Urinary bladder (tissue), 4 donors: Measurements from ENCODE around the gene SPX. TPM values are rescaled to one million over a fixed set of nuclear protein-coding genes. Genes with fewer than 3 reads are reported as not detected.

Experiments used
- DNase-seq: peaks from one replicate; pipeline ENCODE4 v3.0.0-alpha.2; 2015; ENCODE audit errors: extremely low spot score
- H3K27ac ChIP-seq: one replicate; pipeline ENCODE4 v1.5.1; 2013; ENCODE audit warnings: low read depth, mild to moderate bottlenecking, moderate library complexity
- H3K36me3 ChIP-seq: one replicate; pipeline ENCODE4 v1.6.1; 2013; ENCODE audit warnings: mild to moderate bottlenecking, moderate library complexity; ENCODE audit not compliant: insufficient read depth
- H3K4me1 ChIP-seq: one replicate; pipeline ENCODE4 v1.6.1; 2013; ENCODE audit warnings: mild to moderate bottlenecking, moderate library complexity; ENCODE audit not compliant: insufficient read depth
- H3K4me3 ChIP-seq: one replicate; pipeline ENCODE4 v1.5.1; 2013; ENCODE audit warnings: low read depth, low read length
- WGBS: extraction: QIAGEN DNeasy Blood & Tissue Kit; methylation state at CpG from one replicate; pipeline ENCODE4 v1.1.7; 2013; 5-methylcytosine and 5-hydroxymethylcytosine counted together
- polyA plus RNA-seq: library from polyadenylated mRNA; stranded (reverse); fragments of 200-250 nt; gene quantifications from one replicate; pipeline ENCODE4 v1.2.3, GENCODE V29; 2013
- total RNA-seq: library from RNA; depleted of rRNA; stranded (reverse); fragments of >200 nt; gene quantifications from one replicate; pipeline ENCODE4 v1.2.3, GENCODE V29; 2014
- donor health status: healthy with polysubstance abuse.
- donor health status: healthy.

The SPX gene
- total and polyA plus RNA-seq, 2 donors: 0.33 to 0.95 TPM

DNA sequence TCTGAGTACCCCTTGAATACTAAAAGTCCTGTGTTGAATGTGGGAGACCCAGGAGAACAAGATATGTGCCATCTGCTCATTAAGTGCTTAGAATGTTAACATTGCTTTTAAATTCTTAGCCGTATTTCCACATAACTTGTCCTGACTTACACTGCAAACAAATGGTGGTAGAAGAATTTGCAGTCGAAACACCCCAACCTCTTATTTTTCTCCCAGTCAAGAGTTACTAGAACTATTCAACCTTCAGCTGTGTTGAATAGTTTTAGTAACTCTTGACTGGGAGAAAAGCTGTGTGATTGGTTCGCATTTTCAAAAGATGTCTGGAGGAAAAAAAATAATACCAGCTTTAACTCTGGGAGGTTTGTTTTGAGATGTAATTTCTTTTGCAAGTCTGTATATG, 7.6 kb upstream of the SPX start:
- Histone ChIP-seq H3K36me3 (peaks cover 1% of the 10 kb centered on the region), H3K27ac (no peak overlapping the region), H3K4me1 (no peaks in the 10 kb centered on the region), H3K4me3 (no peak overlapping the region)
- 94% methylated on average over 3 of the region's 3 CpGs for WGBS
- no peak for DNase-seq

DNA sequence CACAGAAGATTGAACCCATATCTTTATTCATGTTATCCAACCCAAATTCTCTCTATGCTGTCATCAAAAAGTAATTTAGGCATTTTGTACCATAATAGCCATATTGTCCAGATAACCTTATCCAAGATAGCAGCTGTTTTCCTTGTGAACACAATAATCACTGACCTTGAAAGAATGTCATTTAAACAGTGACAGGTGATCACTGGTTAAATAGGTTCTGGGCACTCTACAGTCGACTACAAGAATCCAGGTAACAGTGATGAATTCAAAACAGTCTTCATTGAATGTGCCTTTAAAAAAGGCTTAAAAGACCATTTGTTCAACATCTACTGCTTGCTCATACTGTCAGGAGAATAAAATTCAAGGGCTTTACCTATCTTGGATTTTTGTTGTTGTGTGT, 4.6 kb upstream of the SPX start:
- no peak overlapping the region for H3K4me3 ChIP-seq
- WGBS: 64% methylated on average over 1 of the region's 1 CpG
- H3K27ac ChIP-seq: no peak overlapping the region
- DNase-seq: no peak
- no peaks in the 10 kb centered on the region for H3K36me3 ChIP-seq
- H3K4me1 ChIP-seq: no peaks in the 10 kb centered on the region

DNA sequence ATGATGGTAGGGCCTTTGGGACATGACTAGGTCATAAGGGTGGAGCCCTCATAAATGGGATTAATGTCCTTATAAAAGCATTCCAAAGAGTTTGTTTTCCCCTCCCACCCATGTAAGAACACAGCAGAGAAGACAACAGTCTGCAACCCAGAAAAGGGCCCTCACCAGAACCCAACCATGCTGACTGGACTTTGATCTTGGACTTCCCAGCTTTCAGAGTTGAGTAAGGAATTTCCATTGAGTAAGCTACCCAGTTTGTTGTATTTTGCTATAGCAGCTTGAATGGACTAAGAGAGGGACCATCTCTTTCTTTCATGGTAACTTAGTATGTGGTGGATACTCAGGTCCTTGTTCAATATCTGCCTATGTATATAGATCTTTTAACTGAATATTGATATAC, 2.9 kb upstream of the SPX start:
- Histone ChIP-seq H3K4me3 (no peak overlapping the region), H3K36me3 (no peaks in the 10 kb centered on the region)
- DNase-seq: no peak

DNA sequence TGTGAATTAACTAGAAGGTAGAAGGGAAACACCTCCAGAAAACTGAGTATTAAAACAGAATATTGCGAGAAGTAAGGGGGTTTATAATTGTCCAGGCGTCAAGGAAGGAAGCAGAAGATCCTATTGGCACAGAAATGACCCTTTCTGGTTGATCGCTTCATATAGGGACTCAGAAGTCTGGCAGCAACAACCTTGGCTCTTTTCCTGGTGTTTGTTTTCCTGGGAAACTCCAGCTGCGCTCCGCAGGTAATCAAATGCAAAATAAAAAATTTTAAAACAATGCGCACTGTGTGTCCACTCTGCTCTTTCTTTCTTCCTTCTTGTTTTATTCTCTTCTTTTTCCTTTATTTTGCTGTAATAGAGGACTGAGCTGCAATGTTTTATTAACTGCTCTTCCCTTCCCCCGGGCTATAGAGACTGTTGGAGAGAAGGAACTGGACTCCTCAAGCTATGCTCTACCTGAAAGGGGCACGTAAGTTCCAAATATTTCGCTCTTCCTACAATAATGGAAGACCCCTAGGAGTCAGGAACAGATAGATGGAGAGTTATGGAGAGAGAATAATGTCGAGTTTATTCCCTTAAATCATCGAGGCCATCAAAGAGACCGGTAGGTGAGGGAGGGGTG, 737 bp downstream of the SPX start:
- H3K27ac ChIP-seq: no peak overlapping the region
- H3K36me3 ChIP-seq: no peaks in the 10 kb centered on the region
- H3K4me3 ChIP-seq: no peak overlapping the region
- DNase-seq: no peak
- WGBS: 36% methylated on average over 12 of the region's 12 CpGs
- no peaks in the 10 kb centered on the region for H3K4me1 ChIP-seq

More for the DNA sequence above, 2.9 kb upstream of the SPX start:
- no peaks in the 10 kb centered on the region for H3K4me1 ChIP-seq
- no peak overlapping the region for H3K27ac ChIP-seq

DNA sequence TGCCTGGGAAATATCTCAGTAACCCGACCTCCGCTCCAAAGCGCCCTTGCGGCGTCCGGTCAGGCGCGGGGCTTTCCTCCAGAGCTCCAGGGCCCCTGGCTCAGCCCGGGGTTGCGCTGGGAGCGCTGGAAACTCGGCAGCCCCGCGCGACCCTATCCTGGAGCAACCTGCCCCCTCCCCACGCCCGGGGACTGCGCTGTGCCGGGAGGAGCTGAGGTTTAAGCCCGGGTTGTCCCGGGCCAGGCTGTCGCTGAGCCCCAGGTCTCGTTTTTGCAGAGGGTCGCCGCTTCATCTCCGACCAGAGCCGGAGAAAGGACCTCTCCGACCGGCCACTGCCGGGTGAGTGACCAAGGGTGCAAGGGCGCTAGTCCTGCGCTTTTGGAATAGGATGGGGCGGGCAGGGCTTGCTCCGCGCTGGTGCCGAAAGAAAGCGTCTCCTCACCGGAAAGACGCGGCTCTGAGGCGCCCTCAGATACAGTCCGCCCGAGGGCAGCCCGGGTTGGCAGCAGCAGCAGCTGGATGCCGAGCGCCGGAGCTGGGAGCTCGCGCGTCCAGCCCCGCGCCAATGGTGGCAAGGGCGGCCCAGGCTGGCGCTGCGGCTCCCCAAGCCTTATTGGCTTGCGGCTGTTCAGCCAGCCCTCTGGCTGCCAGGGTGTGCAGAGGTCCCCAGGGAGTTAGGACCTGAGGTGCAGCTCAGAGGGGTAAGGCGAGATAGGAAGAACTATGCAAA, 1.5 kb downstream of the SPX start:
- H3K4me1 ChIP-seq: no peaks in the 10 kb centered on the region
- no peaks in the 10 kb centered on the region for H3K36me3 ChIP-seq
- H3K27ac ChIP-seq: no peak overlapping the region
- H3K4me3 ChIP-seq: peak overlapping the region; percentile 48
- DNase-seq: no peak
- WGBS: under 1% methylated on average over 57 of the region's 57 CpGs

DNA sequence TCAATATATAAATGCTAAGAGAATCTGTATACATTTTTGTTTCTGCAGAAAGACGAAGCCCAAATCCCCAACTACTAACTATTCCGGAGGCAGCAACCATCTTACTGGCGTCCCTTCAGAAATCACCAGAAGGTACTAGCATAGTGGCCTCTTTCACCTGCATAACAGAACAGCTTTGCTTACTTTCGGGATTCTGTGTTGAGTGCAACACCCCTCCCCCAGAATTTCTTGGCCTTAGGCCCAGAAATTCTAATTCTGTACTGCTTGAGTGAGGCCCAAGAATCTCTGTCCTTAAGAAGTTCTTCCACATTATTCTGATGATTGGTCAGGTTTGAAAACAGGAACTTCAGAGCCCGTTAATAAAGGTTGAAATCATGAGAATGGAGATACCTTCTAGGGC, 2.9 kb downstream of the SPX start:
- Histone ChIP-seq H3K4me3 (no peak overlapping the region), H3K36me3 (no peaks in the 10 kb centered on the region), H3K4me1 (no peaks in the 10 kb centered on the region), H3K27ac (no peak overlapping the region)
- DNase-seq: no peak
- WGBS: 54% methylated on average over 5 of the region's 5 CpGs

DNA sequence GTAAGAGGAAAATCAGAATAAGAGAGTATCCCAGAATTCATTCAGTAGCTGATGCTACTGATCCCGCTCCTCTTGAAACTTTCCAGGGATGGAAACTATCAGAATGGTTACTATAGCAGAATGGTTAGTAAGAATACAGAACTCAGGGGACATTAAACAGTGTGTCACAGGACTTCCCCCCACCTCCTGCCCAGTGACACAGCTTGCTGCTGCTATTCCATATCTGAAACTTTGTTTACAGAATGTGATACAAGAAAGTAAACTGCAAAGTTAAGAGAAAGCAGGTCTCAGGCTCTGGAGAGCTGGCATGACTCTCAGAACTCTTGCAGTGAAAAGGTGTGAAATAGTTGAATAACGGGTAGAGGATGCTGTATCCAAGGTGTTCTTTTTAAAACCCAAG, 3.4 kb downstream of the SPX start:
- no peak overlapping the region for H3K27ac ChIP-seq
- WGBS: 70% methylated on average over 2 of the region's 2 CpGs

DNA sequence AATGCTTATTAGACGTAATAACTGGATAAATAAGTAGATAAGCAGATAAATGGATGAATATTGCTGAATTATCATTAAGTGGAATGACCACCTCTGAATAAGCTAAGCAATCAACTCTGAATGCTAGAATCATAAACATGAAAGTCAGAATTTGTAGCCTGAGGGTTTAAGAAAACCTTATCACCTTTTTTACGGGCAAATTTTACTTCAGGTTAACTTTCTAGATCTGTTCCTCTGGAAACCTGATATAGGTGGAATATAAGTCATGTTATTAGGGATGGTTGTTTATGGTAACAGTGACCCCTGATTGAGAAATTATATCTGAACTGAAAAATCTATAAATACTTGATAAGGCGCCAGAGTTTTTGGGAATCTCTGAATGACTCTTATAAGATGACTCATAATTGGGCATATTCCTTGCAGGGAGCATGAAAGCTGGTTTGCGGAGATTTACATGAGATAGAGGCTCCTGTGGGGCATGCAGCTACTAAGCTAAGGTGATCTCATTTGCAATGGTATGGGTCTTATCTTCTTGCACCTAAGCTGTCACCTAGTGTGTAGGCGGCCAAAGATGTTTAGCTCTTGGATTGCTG, 12.1 kb downstream of the SPX start:
- DNase-seq: no peak
- Histone ChIP-seq H3K36me3 (no peaks in the 10 kb centered on the region), H3K4me3 (no peak overlapping the region), H3K4me1 (no peaks in the 10 kb centered on the region), H3K27ac (no peak overlapping the region)
- 86% methylated on average over 5 of the region's 5 CpGs for WGBS

More for the DNA sequence above, 3.4 kb downstream of the SPX start:
- no peaks in the 10 kb centered on the region for H3K36me3 ChIP-seq
- DNase-seq: no peak
- H3K4me3 ChIP-seq: no peak overlapping the region
- H3K4me1 ChIP-seq: no peaks in the 10 kb centered on the region

DNA sequence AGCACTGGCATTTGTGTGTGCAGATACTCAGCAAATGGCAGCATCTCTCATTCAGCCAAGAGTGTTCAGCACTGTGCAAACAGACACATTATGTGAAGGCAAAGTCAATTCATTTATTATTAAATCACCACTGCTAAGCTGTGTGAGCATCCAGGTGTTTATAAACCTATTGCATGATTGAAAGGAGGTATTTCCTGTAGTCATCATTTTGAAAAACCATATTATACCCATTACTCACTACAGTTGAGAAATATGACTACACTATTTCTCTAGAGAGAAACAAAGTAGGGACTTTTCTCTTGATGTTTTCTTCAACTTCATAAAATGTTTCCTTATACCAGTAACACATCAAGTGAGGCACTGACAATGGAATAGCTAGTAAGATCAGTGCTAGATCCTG, 13.7 kb downstream of the SPX start:
- Histone ChIP-seq H3K4me3 (no peak overlapping the region), H3K4me1 (no peaks in the 10 kb centered on the region), H3K27ac (no peak overlapping the region), H3K36me3 (no peaks in the 10 kb centered on the region)
- no peak for DNase-seq

DNA sequence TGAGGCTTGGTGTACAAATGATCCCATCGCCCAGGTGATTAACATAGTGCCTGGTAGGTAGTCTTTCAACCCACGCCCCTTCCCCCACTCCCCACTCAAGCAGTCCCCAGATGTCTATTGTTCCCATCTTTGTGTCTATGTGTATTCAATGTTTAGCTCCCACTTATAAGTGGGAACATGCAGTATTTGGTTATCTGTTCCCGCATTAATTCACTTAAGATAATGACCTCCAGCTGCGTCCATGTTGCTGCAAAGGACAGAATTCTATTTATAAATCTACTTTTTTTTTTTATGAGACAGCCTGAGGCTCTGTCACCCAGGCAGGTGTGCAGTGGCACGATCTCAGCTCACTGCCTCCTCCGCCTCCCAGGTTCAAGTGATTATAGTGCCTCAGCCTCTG, 15.7 kb downstream of the SPX start:
- no peaks in the 10 kb centered on the region for H3K4me1 ChIP-seq
- no peak for DNase-seq
- H3K27ac ChIP-seq: no peak overlapping the region
- no peaks in the 10 kb centered on the region for H3K36me3 ChIP-seq
- 85% methylated on average over 6 of the region's 6 CpGs for WGBS
- no peak overlapping the region for H3K4me3 ChIP-seq

DNA sequence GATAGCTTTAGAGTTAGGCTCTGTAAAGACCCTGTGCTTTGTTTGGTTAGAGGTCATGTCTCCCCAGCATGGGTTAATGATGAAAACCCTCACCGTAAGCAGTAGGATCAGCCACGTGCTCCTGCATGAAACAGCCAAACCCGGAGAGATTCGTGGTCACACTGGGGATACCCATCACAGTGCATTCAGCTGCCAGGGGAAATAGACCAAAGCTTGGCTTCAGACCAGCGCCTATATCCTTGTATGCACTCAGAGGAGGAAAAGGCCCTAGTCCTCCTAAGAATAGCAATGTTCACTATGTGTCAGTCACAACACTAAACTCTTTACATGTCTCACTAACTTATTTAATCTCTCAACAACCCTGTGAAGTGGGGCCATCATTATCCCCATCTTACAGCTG, 16.3 kb downstream of the SPX start:
- H3K4me1 ChIP-seq: no peaks in the 10 kb centered on the region
- H3K27ac ChIP-seq: no peak overlapping the region
- no peaks in the 10 kb centered on the region for H3K36me3 ChIP-seq
- H3K4me3 ChIP-seq: no peak overlapping the region
- no peak for DNase-seq
- 42% methylated on average over 5 of the region's 5 CpGs for WGBS

DNA sequence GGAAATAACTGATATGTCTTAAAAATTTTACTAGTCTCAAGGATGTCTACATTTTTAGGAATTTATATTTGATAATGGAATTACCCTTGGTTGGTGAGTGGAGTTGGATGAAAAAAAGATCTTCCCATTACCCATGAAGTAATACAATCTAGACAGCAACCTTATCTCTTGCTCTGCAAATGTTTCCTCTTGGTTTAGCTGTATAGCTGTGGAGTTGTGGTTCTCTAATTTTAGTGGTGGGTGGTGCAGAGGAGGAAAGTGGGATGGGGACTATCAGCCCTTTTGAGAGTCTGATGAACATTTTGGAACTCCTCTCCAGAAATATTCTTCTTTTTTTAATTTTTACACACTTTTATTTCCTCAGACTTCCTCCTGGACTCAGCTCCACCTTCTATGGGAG, 17.1 kb downstream of the SPX start:
- no peaks in the 10 kb centered on the region for H3K36me3 ChIP-seq
- H3K27ac ChIP-seq: no peak overlapping the region
- no peaks in the 10 kb centered on the region for H3K4me1 ChIP-seq
- no peak for DNase-seq
- no peak overlapping the region for H3K4me3 ChIP-seq

DNA sequence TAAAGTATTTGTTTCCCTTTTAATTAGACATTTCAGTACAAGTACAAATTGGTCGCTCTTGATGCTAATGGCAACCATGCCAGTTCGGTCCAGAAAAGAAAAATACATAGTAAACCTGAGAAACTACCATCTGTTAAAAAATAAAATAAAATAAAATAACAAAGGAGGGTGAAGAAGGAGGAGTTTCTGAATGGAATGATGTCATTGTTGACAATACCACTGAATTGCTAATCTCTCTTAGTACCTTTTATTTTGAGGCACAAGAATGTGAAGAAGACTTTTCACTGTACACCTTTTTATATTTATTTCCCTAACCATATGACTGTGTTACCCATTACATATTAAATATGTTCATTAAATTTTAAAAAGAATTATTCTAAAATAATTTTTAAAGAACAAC, 19.5 kb downstream of the SPX start:
- Histone ChIP-seq H3K36me3 (no peaks in the 10 kb centered on the region), H3K27ac (no peak overlapping the region), H3K4me3 (no peak overlapping the region), H3K4me1 (no peaks in the 10 kb centered on the region)
- DNase-seq: no peak
- 92% methylated on average over 2 of the region's 2 CpGs for WGBS

DNA sequence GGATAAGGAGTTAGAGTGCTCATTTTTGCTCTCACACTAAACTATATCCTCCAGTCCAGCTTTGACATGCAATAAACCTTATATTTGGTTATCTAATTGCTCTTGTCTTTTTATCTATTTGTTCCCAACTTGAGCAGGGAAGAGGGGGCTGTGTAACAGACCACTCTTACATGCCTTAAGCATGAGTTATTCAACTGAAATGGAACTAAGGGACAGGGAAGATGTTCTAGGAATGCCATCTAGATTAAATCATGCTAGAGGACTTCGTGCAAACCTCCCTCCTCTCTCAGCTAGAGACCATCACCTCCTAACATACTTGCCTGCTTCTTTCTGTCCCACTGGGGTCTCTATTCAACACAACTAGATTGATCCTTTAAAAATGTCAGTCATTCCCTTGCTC, 20.6 kb downstream of the SPX start:
- H3K36me3 ChIP-seq: no peaks in the 10 kb centered on the region
- no peak overlapping the region for H3K27ac ChIP-seq
- no peak for DNase-seq
- H3K4me1 ChIP-seq: no peaks in the 10 kb centered on the region
- no peak overlapping the region for H3K4me3 ChIP-seq
- 21% methylated on average over 1 of the region's 1 CpG for WGBS
